Lung (tissue), 12 donors: ENCODE results near the gene NTSR2. TPM values are rescaled to one million over a fixed set of nuclear protein-coding genes. Genes with fewer than 3 reads are reported as not detected.

Experiments used
- ATAC-seq: fragments of 200-7000 bp; cut with Tn5 transposase; one replicate; pipeline ENCODE4 v1.9.1; 2020; ENCODE audit warnings: moderate number of reproducible peaks; ENCODE audit not compliant: insufficient read depth, low FRiP score
- DNase-seq, 3 donors: peaks; one replicate each; pipeline ENCODE4 v3.0.0-alpha.2; 2013 to 2017
- H3K27ac ChIP-seq, 2 donors: one replicate each; pipeline ENCODE4 v1.5.1; 2013; ENCODE audit warnings: mild to moderate bottlenecking in 2 of 2, moderate library complexity in 2 of 2, control low read depth in 1 of 2, inconsistent platforms in 1 of 2, low read depth in 1 of 2, low read length in 1 of 2
- H3K27me3 ChIP-seq, 3 donors: one replicate each; pipeline ENCODE4 v1.5.1; 2013; ENCODE audit warnings: low read length in 2 of 3; ENCODE audit not compliant: control insufficient read depth in 3 of 3, insufficient read depth in 3 of 3
- H3K36me3 ChIP-seq, 4 donors: one replicate each; pipeline ENCODE4 v1.5.1; 2013; ENCODE audit warnings: low read length in 4 of 4, mild to moderate bottlenecking in 1 of 4, moderate library complexity in 1 of 4; ENCODE audit not compliant: control insufficient read depth in 4 of 4, insufficient read depth in 4 of 4
- H3K4me1 ChIP-seq, 5 donors: one replicate each; pipeline ENCODE4 v1.5.1; 2013; ENCODE audit warnings: low read length in 5 of 5, mild to moderate bottlenecking in 2 of 5, moderate library complexity in 1 of 5; ENCODE audit not compliant: control insufficient read depth in 5 of 5, insufficient read depth in 5 of 5
- H3K4me3 ChIP-seq: one replicate; pipeline ENCODE4 v1.5.1; 2013; ENCODE audit warnings: mild to moderate bottlenecking, control low read depth, moderate library complexity
- H3K9ac ChIP-seq, 2 donors: one replicate each; pipeline ENCODE4 v1.5.1; 2013; ENCODE audit warnings: low read length in 2 of 2, control low read depth in 1 of 2; ENCODE audit not compliant: insufficient read depth in 1 of 2
- H3K9me3 ChIP-seq, 4 donors: one replicate each; pipeline ENCODE4 v1.5.1; 2013; ENCODE audit warnings: low read length in 3 of 4, mild to moderate bottlenecking in 1 of 4, moderate library complexity in 1 of 4; ENCODE audit not compliant: control insufficient read depth in 4 of 4, insufficient read depth in 3 of 4
- CTCF ChIP-seq: IDR thresholded peaks from 2 replicates; pipeline ENCODE4 v1.5.1; 2012; ENCODE audit warnings: mild to moderate bottlenecking; ENCODE audit errors: control extremely low read depth, extremely low read depth
- WGBS, 2 donors: extraction: QIAGEN DNeasy Blood & Tissue Kit; methylation state at CpG; one replicate each; pipeline ENCODE4 v1.1.7; 2013; 5-methylcytosine and 5-hydroxymethylcytosine counted together
- polyA plus RNA-seq, 2 donors: library from polyadenylated mRNA; stranded (reverse); fragments of 200-250 nt; gene quantifications; one replicate each; pipeline ENCODE4 v1.2.1, GENCODE V29; 2013
- total RNA-seq, 2 donors: library from RNA; depleted of rRNA in 1 of 2; stranded (reverse); fragments of >200 nt in 1 of 2; gene quantifications; one replicate each; pipeline ENCODE4 v1.2.1, GENCODE V29; 2014 to 2021
- donor health status: control.
- donor health status: control.
- donor health status: Bipolar disorder and iron deficiency.
- donor health status: healthy.
- donor health status: DM: yes; HTN: yes; CAD: no.

The NTSR2 gene
- total and polyA plus RNA-seq, 4 donors, result not detected

- 38 to 55% methylated on average over 3 of the region's 3 CpGs for WGBS, 2 donors
- no peak for ATAC-seq
- H3K4me3 ChIP-seq, result no peak overlapping the region
- peak; percentile 45 to 77 (median 75) for DNase-seq
- H3K9me3 ChIP-seq, result no peaks in the 10 kb centered on the region
- no peak for TF ChIP-seq CTCF
- H3K27ac ChIP-seq, result no peak overlapping the region
- peaks cover 0 to 25% (median 10%) of the 10 kb centered on the region in 5 donors for H3K4me1 ChIP-seq
- H3K27me3 ChIP-seq, result no peaks in the 10 kb centered on the region
- no peaks in the 10 kb centered on the region for H3K36me3 ChIP-seq
- H3K9ac ChIP-seq, result no peak overlapping the region
Observed at GRCh38 chr2:11710632-11711353, 40.8 kb upstream of the NTSR2 start.

GRCh38 chr2:11710210-11710609 is 40.2 kb upstream of the NTSR2 start:
- ATAC-seq (peak; percentile 76), DNase-seq (peak in 2 of 3 donors; percentile 37)
- Histone ChIP-seq H3K4me1 (peaks cover 0 to 25% (median 10%) of the 10 kb centered on the region in 5 donors), H3K9ac (no peak overlapping the region), H3K36me3 (no peaks in the 10 kb centered on the region), H3K27me3 (no peaks in the 10 kb centered on the region), H3K27ac (no peak overlapping the region), H3K9me3 (no peaks in the 10 kb centered on the region), H3K4me3 (no peak overlapping the region)
- no peak for TF ChIP-seq CTCF
- WGBS, 2 donors, result 74 to 81% methylated on average over 3 of the region's 3 CpGs

GRCh38 chr2:11709293-11709692 is 39.3 kb upstream of the NTSR2 start:
- Histone ChIP-seq H3K9ac (no peak overlapping the region), H3K27ac (no peak overlapping the region), H3K4me3 (no peak overlapping the region), H3K36me3 (no peaks in the 10 kb centered on the region), H3K9me3 (no peaks in the 10 kb centered on the region), H3K27me3 (no peaks in the 10 kb centered on the region), H3K4me1 (peaks cover 0 to 25% (median 10%) of the 10 kb centered on the region in 5 donors)
- DNase-seq (no peak), ATAC-seq (no peak)
- 93% methylated on average over 8 of the region's 8 CpGs for WGBS, 2 donors
- no peak for TF ChIP-seq CTCF
